Measurements from ENCODE around the gene GID4.

GID4 gene

GRCh38 chr17:18087610-18088491, 48.6 kb downstream of the GID4 start, which contains the start of gene DRG2:
Gene DRG2 (plus strand): TSS chr17:18087948. CDS start chr17:18088024, 76 bp downstream.
- Histone ChIP-seq H2BK5ac (ENCODE audit: low read depth, low read length, poor library complexity, severe bottlenecking) (no peak within 1 kb of the TSS), H2AK5ac (ENCODE audit: low read length, severe bottlenecking) (peak within 1 kb of the TSS; percentile 16), H2BK15ac (ENCODE audit: low read depth, poor library complexity, severe bottlenecking) (peak within 1 kb of the TSS; percentile 26), H3K14ac (ENCODE audit: low read length in 2 of 2) (peak within 1 kb of the TSS; percentile 60 to 98), H3K9me3 (ENCODE audit: control insufficient read depth, low read length) (no peaks in the 10 kb centered on the region), H3K36me3 (ENCODE audit: control insufficient read depth in 1 of 2, insufficient read depth in 2 of 2, low read depth in 1 of 2, low read length in 2 of 2) (peaks cover 10 to 18% of the 10 kb centered on the region in 2 experiments), H2BK12ac (ENCODE audit: low read length in 2 of 2) (peak within 1 kb of the TSS in 1 of 2 experiments; percentile 17), H4K91ac (ENCODE audit: low read length) (peak within 1 kb of the TSS; percentile 87), H3K18ac (ENCODE audit: low read depth in 1 of 2, low read length in 2 of 2) (peak within 1 kb of the TSS; percentile 52 to 75), H3K23ac (ENCODE audit: low read length in 2 of 2) (peak within 1 kb of the TSS in 1 of 2 experiments; percentile 99), H3K4me1 (ENCODE audit: control insufficient read depth, insufficient read depth, low read depth, low read length) (peaks cover 3% of the 10 kb centered on the region), H3K4me2 (ENCODE audit: low read length, poor library complexity, severe bottlenecking) (peak within 1 kb of the TSS; percentile 95), H3K4me3 (ENCODE audit: insufficient read depth in 1 of 2, low read depth in 1 of 2, low read length in 2 of 2) (peak within 1 kb of the TSS; percentile 84 to 89), H2AFZ (ENCODE audit: low read depth, low read length) (peak within 1 kb of the TSS; percentile 64), H3K79me1 (replicated peaks; ENCODE audit: low read length, poor library complexity, severe bottlenecking) (peaks cover 19% of the 10 kb centered on the region), H2BK120ac (ENCODE audit: low read depth, low read length) (no peak within 1 kb of the TSS), H4K8ac (ENCODE audit: low read length) (peak within 1 kb of the TSS; percentile 96), H3K4ac (ENCODE audit: low read depth in 1 of 2, low read length in 2 of 2) (peak within 1 kb of the TSS; percentile 24 to 69), H3K27ac (ENCODE audit: low read length, poor library complexity, severe bottlenecking) (peak within 1 kb of the TSS; percentile 39), H3K27me3 (ENCODE audit: control insufficient read depth in 1 of 2, insufficient read depth in 1 of 2, low read length in 2 of 2) (no peaks in the 10 kb centered on the region), H3K9ac (ENCODE audit: low read length) (peak within 1 kb of the TSS; percentile 95)
- WGBS = 2% methylated on average over 52 of the region's 52 CpGs
- DNase-seq = peak; percentile 92

GRCh38 chr17:18089613-18090012, 50.4 kb downstream of the GID4 start:
- Histone ChIP-seq H3K4ac (ENCODE audit: low read depth in 1 of 2, low read length in 2 of 2) (no peak overlapping the region), H3K79me1 (replicated peaks; ENCODE audit: low read length, poor library complexity, severe bottlenecking) (peaks cover 30% of the 10 kb centered on the region), H2BK120ac (ENCODE audit: low read depth, low read length) (no peak overlapping the region), H4K8ac (ENCODE audit: low read length) (peak overlapping the region; percentile 41), H3K27ac (ENCODE audit: low read length, poor library complexity, severe bottlenecking) (no peak overlapping the region), H3K9ac (ENCODE audit: low read length) (peak overlapping the region; percentile 95), H3K4me1 (ENCODE audit: control insufficient read depth, insufficient read depth, low read depth, low read length) (peaks cover 7% of the 10 kb centered on the region), H2AFZ (ENCODE audit: low read depth, low read length) (no peak overlapping the region), H3K14ac (ENCODE audit: low read length in 2 of 2) (no peak overlapping the region), H2AK5ac (ENCODE audit: low read length, severe bottlenecking) (no peak overlapping the region), H3K23ac (ENCODE audit: low read length in 2 of 2) (no peak overlapping the region), H3K4me3 (ENCODE audit: insufficient read depth in 1 of 2, low read depth in 1 of 2, low read length in 2 of 2) (no peak overlapping the region), H3K27me3 (ENCODE audit: control insufficient read depth in 1 of 2, insufficient read depth in 1 of 2, low read length in 2 of 2) (no peaks in the 10 kb centered on the region), H2BK15ac (ENCODE audit: low read depth, poor library complexity, severe bottlenecking) (peak overlapping the region; percentile 52), H3K36me3 (ENCODE audit: control insufficient read depth in 1 of 2, insufficient read depth in 2 of 2, low read depth in 1 of 2, low read length in 2 of 2) (peaks cover 23 to 28% of the 10 kb centered on the region in 2 experiments), H2BK12ac (ENCODE audit: low read length in 2 of 2) (no peak overlapping the region), H2BK5ac (ENCODE audit: low read depth, low read length, poor library complexity, severe bottlenecking) (no peak overlapping the region), H4K91ac (ENCODE audit: low read length) (no peak overlapping the region), H3K9me3 (ENCODE audit: control insufficient read depth, low read length) (no peaks in the 10 kb centered on the region), H3K18ac (ENCODE audit: low read depth in 1 of 2, low read length in 2 of 2) (peak overlapping the region in 1 of 2 experiments; percentile 6), H3K4me2 (ENCODE audit: low read length, poor library complexity, severe bottlenecking) (no peak overlapping the region)
- WGBS = 98% methylated on average over 2 of the region's 2 CpGs
- peak; percentile 27 for DNase-seq

GRCh38 chr17:18093616-18094408, 54.6 kb downstream of the GID4 start:
- 78% methylated on average over 15 of the region's 15 CpGs for WGBS
- no peak overlapping the region for H2AK5ac ChIP-seq (ENCODE audit: low read length, severe bottlenecking)

More at GRCh38 chr17:18093616-18094408, 54.6 kb downstream of the GID4 start:
- Histone ChIP-seq H3K27ac (ENCODE audit: low read length, poor library complexity, severe bottlenecking) (no peak overlapping the region), H4K91ac (ENCODE audit: low read length) (peak overlapping the region; percentile 24), H2BK5ac (ENCODE audit: low read depth, low read length, poor library complexity, severe bottlenecking) (no peak overlapping the region), H2BK12ac (ENCODE audit: low read length in 2 of 2) (peak overlapping the region in 1 of 2 experiments; percentile 47), H3K36me3 (ENCODE audit: control insufficient read depth in 1 of 2, insufficient read depth in 2 of 2, low read depth in 1 of 2, low read length in 2 of 2) (peaks cover 49 to 60% of the 10 kb centered on the region in 2 experiments), H3K18ac (ENCODE audit: low read depth in 1 of 2, low read length in 2 of 2) (no peak overlapping the region), H4K8ac (ENCODE audit: low read length) (peak overlapping the region; percentile 84), H3K9ac (ENCODE audit: low read length) (no peak overlapping the region), H3K27me3 (ENCODE audit: control insufficient read depth in 1 of 2, insufficient read depth in 1 of 2, low read length in 2 of 2) (no peaks in the 10 kb centered on the region), H3K14ac (ENCODE audit: low read length in 2 of 2) (no peak overlapping the region), H3K4me3 (ENCODE audit: insufficient read depth in 1 of 2, low read depth in 1 of 2, low read length in 2 of 2) (no peak overlapping the region), H3K79me1 (replicated peaks; ENCODE audit: low read length, poor library complexity, severe bottlenecking) (peaks cover 48% of the 10 kb centered on the region), H2BK15ac (ENCODE audit: low read depth, poor library complexity, severe bottlenecking) (no peak overlapping the region), H3K4me2 (ENCODE audit: low read length, poor library complexity, severe bottlenecking) (no peak overlapping the region), H3K4me1 (ENCODE audit: control insufficient read depth, insufficient read depth, low read depth, low read length) (peaks cover 5% of the 10 kb centered on the region), H2BK120ac (ENCODE audit: low read depth, low read length) (no peak overlapping the region), H3K23ac (ENCODE audit: low read length in 2 of 2) (no peak overlapping the region), H2AFZ (ENCODE audit: low read depth, low read length) (no peak overlapping the region), H3K4ac (ENCODE audit: low read depth in 1 of 2, low read length in 2 of 2) (no peak overlapping the region), H3K9me3 (ENCODE audit: control insufficient read depth, low read length) (no peaks in the 10 kb centered on the region)
- peak; percentile 91 for DNase-seq
